AG04450 (cell line): Measurements from ENCODE around the gene ANKS6. TPM values are rescaled to one million over a fixed set of nuclear protein-coding genes. Genes with fewer than 3 reads are reported as not detected.

Source experiments
- CTCF ChIA-PET: fragments of 300-600, 350-600 bp; formaldehyde crosslinking; extraction: SDS; loops from one replicate; lab custom pipeline; 2022; ENCODE audit warnings: antibody characterized with exemption, inconsistent platforms; lab: Charles Lee
- POLR2A ChIA-PET: fragments of 350-600 bp; formaldehyde crosslinking; extraction: SDS; loops from one replicate; lab custom pipeline; 2021; ENCODE audit warnings: antibody characterized with exemption, inconsistent platforms; lab: Yijun Ruan, JAX
- DNase-seq: peaks from one replicate; pipeline ENCODE4 v3.0.0-alpha.2; 2011; ENCODE audit warnings: low read depth, low spot score
- H3K27ac ChIP-seq: one replicate; pipeline ENCODE4 v1.5.1; 2012; ENCODE audit warnings: low read depth, low read length, control low read depth
- H3K27me3 ChIP-seq: one replicate; pipeline ENCODE4 v1.6.0; 2012; ENCODE audit warnings: low read length; ENCODE audit not compliant: control insufficient read depth, insufficient read depth
- H3K4me3 ChIP-seq: 2 replicates; pipeline ENCODE4 v1.5.1; 2011; ENCODE audit warnings: mild to moderate bottlenecking, low read depth, low read length, control low read depth
- H3K9me3 ChIP-seq: 2 replicates; pipeline ENCODE4 v1.5.1; 2012; ENCODE audit warnings: low read length; ENCODE audit not compliant: control insufficient read depth, insufficient read depth
- polyA plus RNA-seq: library from polyadenylated mRNA; depleted of rRNA; stranded (reverse); fragments of >200 nt; gene quantifications from 2 replicates; pipeline ENCODE4 v1.2.3, GENCODE V29; 2011
- TF ChIP-seq, protein P1 (sequence below): IDR thresholded peaks from 2 replicates; pipeline ENCODE4 v1.5.1; 2011; ENCODE audit warnings: low read depth, low read length, control low read depth, inconsistent platforms

ANKS6 gene
- polyA plus RNA-seq, 1 experiment = 10.5 TPM

DNA sequence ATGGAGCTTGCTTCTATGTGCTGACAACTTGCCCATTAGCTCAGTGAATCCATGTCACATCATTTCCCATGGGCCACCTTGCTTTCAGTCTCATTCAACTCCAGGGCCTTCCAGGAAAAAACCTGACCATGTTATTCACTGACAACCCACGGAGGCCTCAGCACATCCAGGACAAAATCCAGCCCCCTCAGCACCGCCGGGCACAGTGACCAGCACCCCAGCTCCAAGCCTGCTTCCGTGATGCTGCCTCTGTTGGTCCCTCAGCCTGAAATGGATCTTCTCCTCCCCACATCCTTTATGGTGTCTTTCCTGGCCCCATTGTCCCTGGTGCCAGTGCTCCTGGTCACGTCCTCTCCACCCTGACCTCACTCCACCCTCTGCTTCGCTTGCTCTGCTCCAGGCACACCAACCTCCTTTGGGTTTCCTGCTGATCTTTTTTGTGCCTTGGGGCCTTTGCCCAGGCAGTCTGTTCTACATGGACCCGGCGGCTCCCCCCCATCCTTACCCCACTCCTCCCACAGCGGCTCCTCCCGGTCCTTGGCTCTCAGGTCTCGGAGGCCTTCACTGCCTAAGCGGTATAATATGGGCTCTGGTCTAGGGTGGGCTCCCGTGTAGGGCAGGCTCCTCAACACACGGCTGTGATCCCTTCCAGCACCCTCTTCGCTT is 25.0 kb downstream of the ANKS6 start:
- Histone ChIP-seq H3K4me3 (no peak overlapping the region), H3K27ac (no peak overlapping the region), H3K27me3 (no peaks in the 10 kb centered on the region), H3K9me3 (peaks cover 4% of the 10 kb centered on the region; the same call in 1 of the 2 replicates)
- TF ChIP-seq, protein P1, sequence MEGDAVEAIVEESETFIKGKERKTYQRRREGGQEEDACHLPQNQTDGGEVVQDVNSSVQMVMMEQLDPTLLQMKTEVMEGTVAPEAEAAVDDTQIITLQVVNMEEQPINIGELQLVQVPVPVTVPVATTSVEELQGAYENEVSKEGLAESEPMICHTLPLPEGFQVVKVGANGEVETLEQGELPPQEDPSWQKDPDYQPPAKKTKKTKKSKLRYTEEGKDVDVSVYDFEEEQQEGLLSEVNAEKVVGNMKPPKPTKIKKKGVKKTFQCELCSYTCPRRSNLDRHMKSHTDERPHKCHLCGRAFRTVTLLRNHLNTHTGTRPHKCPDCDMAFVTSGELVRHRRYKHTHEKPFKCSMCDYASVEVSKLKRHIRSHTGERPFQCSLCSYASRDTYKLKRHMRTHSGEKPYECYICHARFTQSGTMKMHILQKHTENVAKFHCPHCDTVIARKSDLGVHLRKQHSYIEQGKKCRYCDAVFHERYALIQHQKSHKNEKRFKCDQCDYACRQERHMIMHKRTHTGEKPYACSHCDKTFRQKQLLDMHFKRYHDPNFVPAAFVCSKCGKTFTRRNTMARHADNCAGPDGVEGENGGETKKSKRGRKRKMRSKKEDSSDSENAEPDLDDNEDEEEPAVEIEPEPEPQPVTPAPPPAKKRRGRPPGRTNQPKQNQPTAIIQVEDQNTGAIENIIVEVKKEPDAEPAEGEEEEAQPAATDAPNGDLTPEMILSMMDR = no peak
- DNase-seq = no peak
- ChIA-PET POLR2A (no interaction called here), CTCF (interaction anchor here (0.6 kb wide), 1 partner anchor 13 kb away, joined by 4 read pairs; no protein-coding TSS in a partner anchor)

DNA sequence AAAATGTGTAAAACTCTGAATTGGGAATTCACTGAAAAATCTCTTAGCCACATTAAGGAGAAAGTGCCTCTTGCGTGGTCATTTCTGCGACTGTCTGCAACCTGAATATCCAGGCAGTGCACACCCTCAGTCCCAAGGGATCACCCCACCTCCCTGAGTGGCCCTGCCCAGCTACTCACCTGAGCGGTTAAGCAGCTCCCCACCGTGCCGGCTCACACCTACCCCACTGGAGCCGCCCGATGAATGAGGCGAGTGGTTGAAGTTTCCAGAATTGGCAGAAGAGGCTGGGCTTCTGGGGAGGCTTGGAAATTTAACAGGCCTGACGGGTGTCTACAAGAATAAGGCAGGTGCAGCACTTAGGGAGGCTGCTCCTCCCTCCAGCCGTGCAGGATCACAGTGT is 25.6 kb downstream of the ANKS6 start:
- POLR2A ChIA-PET = no interaction called here

GRCh38 chr9:98768344-98768743 is 28.0 kb downstream of the ANKS6 start:
- TF ChIP-seq, protein P1 = no peak
- CTCF ChIA-PET = no interaction called here
- H3K4me3 ChIP-seq = no peak overlapping the region
- no peak for DNase-seq
- H3K27ac ChIP-seq = no peak overlapping the region
- POLR2A ChIA-PET = no interaction called here
- peaks cover 4% of the 10 kb centered on the region; the same call in 1 of the 2 replicates for H3K9me3 ChIP-seq
- no peaks in the 10 kb centered on the region for H3K27me3 ChIP-seq

More for the DNA sequence above, 25.6 kb downstream of the ANKS6 start:
- no peak for DNase-seq
- Histone ChIP-seq H3K9me3 (peaks cover 4% of the 10 kb centered on the region; the same call in 1 of the 2 replicates), H3K4me3 (no peak overlapping the region), H3K27me3 (no peaks in the 10 kb centered on the region), H3K27ac (no peak overlapping the region)
- TF ChIP-seq, protein P1 = no peak
- CTCF ChIA-PET = no interaction called here

- TF ChIP-seq, protein P1 = no peak
- no peak for DNase-seq
- Histone ChIP-seq H3K27ac (no peak overlapping the region), H3K27me3 (no peaks in the 10 kb centered on the region), H3K9me3 (peaks cover 4% of the 10 kb centered on the region; the same call in 1 of the 2 replicates), H3K4me3 (no peak overlapping the region)
- ChIA-PET POLR2A (no interaction called here), CTCF (interaction anchor here (3.6 kb wide), 1 partner anchor 8 kb away, joined by 42 read pairs; no protein-coding TSS in a partner anchor)
These were observed 28.4 kb downstream of the ANKS6 start for GRCh38 chr9:98767915-98768314.

- no peak overlapping the region for H3K4me3 ChIP-seq
- ChIA-PET CTCF (interaction anchor here (0.8 to 3.6 kb wide), 2 partner anchors 8 to 452 kb away, joined by 3 to 42 read pairs; no protein-coding TSS in a partner anchor), POLR2A (no interaction called here)
- no peak for DNase-seq
- peaks cover 4% of the 10 kb centered on the region; the same call in 1 of the 2 replicates for H3K9me3 ChIP-seq
- no peaks in the 10 kb centered on the region for H3K27me3 ChIP-seq
- H3K27ac ChIP-seq = no peak overlapping the region
- TF ChIP-seq, protein P1 = no peak
These were observed 29.2 kb downstream of the ANKS6 start for GRCh38 chr9:98767196-98767595.
